ENCODE data around the gene KIF2C.

Gene KIF2C

GRCh38 chr1:44817307-44817706 lies 77.7 kb downstream of the KIF2C start:
- no peak for DNase-seq
